ENCODE results near the gene CADPS2.

DNA sequence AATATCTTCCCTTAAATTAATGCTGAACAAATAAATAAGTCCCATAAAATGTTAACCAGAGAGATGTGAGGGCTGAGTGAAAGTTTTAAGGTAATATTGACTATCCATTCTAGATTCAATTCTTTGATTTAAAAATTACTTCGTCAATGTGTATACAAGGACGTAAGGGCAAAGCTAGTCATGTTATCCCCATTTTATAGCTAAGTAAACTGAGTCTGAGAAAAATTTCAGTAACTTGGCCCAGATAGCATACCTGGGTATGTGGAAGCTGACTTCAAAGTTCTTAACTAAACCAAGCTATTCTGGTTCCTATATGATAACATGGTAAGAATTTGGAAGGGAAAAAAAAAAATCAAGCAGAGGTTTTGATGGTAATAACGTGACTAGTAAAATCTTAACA is 72.4 kb downstream of the CADPS2 start:
- TF ChIP-seq CTCF (IDR thresholded peaks at IDR 0.05 in 4 of 5, conservative IDR thresholded peaks at IDR 0.05 in 1 of 5) (no peak), POLR2A (IDR thresholded peaks at IDR 0.05) (no peak)
